Caco-2 (cell line): ENCODE measurements around the gene VDR. TPM values are rescaled to one million over a fixed set of nuclear protein-coding genes. Genes with fewer than 3 reads are reported as not detected.

Source experiments
- BruUV-seq: library from RNA; stranded (reverse); fragments of 400-500 nt; replicated peaks from 2 replicates; lab custom pipeline; 2021; lab: Mats Ljungman, UMichigan
- CTCF ChIA-PET: fragments of 300-600 bp; sonication (Branson Sonifier 250); formaldehyde crosslinking; loops from one replicate; lab custom pipeline; 2022; ENCODE audit warnings: antibody characterized with exemption; lab: Charles Lee
- POLR2A ChIA-PET: fragments of 300-600 bp; sonication (Branson Sonifier 250); formaldehyde crosslinking; loops from one replicate; lab custom pipeline; 2022; ENCODE audit warnings: antibody characterized with exemption; lab: Charles Lee
- DNase-seq, 2 experiments: peaks; one replicate each; pipeline versions ENCODE4 v3.0.0 to v3.0.0-alpha.2; 2020 to 2022
- H3K27me3 ChIP-seq: replicated peaks from 2 replicates; pipeline ENCODE4 v1.6.0; 2011; ENCODE audit warnings: low read length; ENCODE audit not compliant: control insufficient read depth, insufficient read depth
- H3K36me3 ChIP-seq: 2 replicates; pipeline ENCODE4 v1.5.1; 2011; ENCODE audit warnings: low read length; ENCODE audit not compliant: control insufficient read depth, insufficient read depth
- H3K4me1 ChIP-seq: fragments of 250-450 bp; sonication (Bioruptor Pico); 2 replicates; pipeline ENCODE4 v1.5.1; 2020; ENCODE audit warnings: mild to moderate bottlenecking
- H3K4me3 ChIP-seq: 2 replicates; pipeline ENCODE4 v1.5.1; 2011; ENCODE audit warnings: low read depth, mild to moderate bottlenecking, control low read depth, low read length
- H3K9me3 ChIP-seq: fragments of 250-450 bp; sonication (Bioruptor Pico); 2 replicates; pipeline ENCODE4 v1.5.1; 2020; ENCODE audit warnings: mild to moderate bottlenecking, moderate library complexity
- H3K27ac Mint-ChIP-seq: one replicate; pipeline ENCODE4 v1.8.0; 2022; ENCODE audit warnings: mixed read lengths; ENCODE audit not compliant: unreplicated experiment
- H3K27me3 Mint-ChIP-seq: one replicate; pipeline ENCODE4 v1.8.0; 2022; ENCODE audit warnings: mixed read lengths; ENCODE audit not compliant: insufficient read depth, unreplicated experiment
- H3K36me3 Mint-ChIP-seq: one replicate; pipeline ENCODE4 v1.8.0; 2022; ENCODE audit warnings: mild to moderate bottlenecking, mixed read lengths; ENCODE audit not compliant: insufficient read depth, unreplicated experiment
- H3K4me1 Mint-ChIP-seq: one replicate; pipeline ENCODE4 v1.8.0; 2022; ENCODE audit warnings: low read depth, mixed read lengths; ENCODE audit not compliant: unreplicated experiment
- H3K4me3 Mint-ChIP-seq: one replicate; pipeline ENCODE4 v1.8.0; 2022; ENCODE audit warnings: mild to moderate bottlenecking, moderate library complexity, mixed read lengths; ENCODE audit not compliant: unreplicated experiment
- H3K9me3 Mint-ChIP-seq: one replicate; pipeline ENCODE4 v1.8.0; 2022; ENCODE audit warnings: mixed read lengths; ENCODE audit not compliant: unreplicated experiment
- CTCF ChIP-seq, 2 experiments: fragments of 200-600 bp in 1 of 2; IDR thresholded peaks; 1 replicate in 1 of 2; 2 replicates in 1 of 2; pipeline versions ENCODE4 v1.5.1 to v1.8.0; 2011 to 2022; ENCODE audit warnings: antibody characterized with exemption in 1 of 2, control low read depth in 1 of 2, inconsistent platforms in 1 of 2, low read depth in 1 of 2, low read length in 1 of 2, mild to moderate bottlenecking in 1 of 2, moderate library complexity in 1 of 2; ENCODE audit not compliant: insufficient read depth in 1 of 2, severe bottlenecking in 1 of 2, unreplicated experiment in 1 of 2
- intact Hi-C: fragments of 100-400 bp; cut with micrococcal nuclease; formaldehyde crosslinking; loops from one replicate; pipeline ENCODE4 v1.10.0; 2022; ENCODE audit not compliant: unreplicated experiment
- total RNA-seq: library from RNA; stranded (reverse); gene quantifications from 2 replicates; pipeline ENCODE4 v1.2.3, GENCODE V29; 2022

The VDR gene
- total RNA-seq, 1 experiment from 2014 or later: 15.4 TPM

GRCh38 chr12:47894652-47895051 is 10.1 kb downstream of the VDR start:
- 0 out of 2 replicates have a peak, but pooled peaks cover 1% of the 10 kb centered on the region for H3K36me3 ChIP-seq
- no peaks in the 10 kb centered on the region for H3K27me3 Mint-ChIP-seq
- intact Hi-C loops: no loop called here

GRCh38 chr12:47894068-47894467 is 10.7 kb downstream of the VDR start:
- POLR2A ChIA-PET: interaction anchor here (1.9 kb wide), 1 partner anchor 11 kb away, joined by 6 read pairs; the partner anchor contains the start of gene VDR
- Mint-ChIP-seq H3K4me3 (no peak overlapping the region), H3K4me1 (no peaks in the 10 kb centered on the region), H3K9me3 (no peaks in the 10 kb centered on the region), H3K27me3 (no peaks in the 10 kb centered on the region), H3K36me3 (no peaks in the 10 kb centered on the region), H3K27ac (no peak overlapping the region)
- TF ChIP-seq CTCF (IDR thresholded peaks at IDR 0.05; ENCODE audit: insufficient read depth in 1 of 2, low read depth in 1 of 2, low read length in 1 of 2, severe bottlenecking in 1 of 2, unreplicated experiment in 1 of 2): no peak
- Histone ChIP-seq H3K36me3 (0 out of 2 replicates have a peak, but pooled peaks cover 1% of the 10 kb centered on the region), H3K4me1 (no peaks in the 10 kb centered on the region), H3K9me3 (no peaks in the 10 kb centered on the region), H3K4me3 (no peak overlapping the region), H3K27me3 (no peaks in the 10 kb centered on the region)
- CTCF ChIA-PET: interaction anchor here (0.5 to 1.5 kb wide), 4 partner anchors 11 to 56 kb away, joined by 3 to 7 read pairs (median 3); partner anchors contain the start of gene VDR
- no TSS peak for BruUV-seq
- DNase-seq: no peak
- intact Hi-C loops: no loop called here

More at GRCh38 chr12:47894652-47895051, 10.1 kb downstream of the VDR start:
- H3K4me1 ChIP-seq: no peaks in the 10 kb centered on the region
- no peak overlapping the region for H3K4me3 Mint-ChIP-seq
- DNase-seq: no peak
- no peaks in the 10 kb centered on the region for H3K27me3 ChIP-seq
- H3K4me3 ChIP-seq: no peak overlapping the region
- TF ChIP-seq CTCF (IDR thresholded peaks at IDR 0.05; ENCODE audit: insufficient read depth in 1 of 2, low read depth in 1 of 2, low read length in 1 of 2, severe bottlenecking in 1 of 2, unreplicated experiment in 1 of 2): no peak
- H3K9me3 ChIP-seq: no peaks in the 10 kb centered on the region
- H3K27ac Mint-ChIP-seq: no peak overlapping the region
- H3K9me3 Mint-ChIP-seq: no peaks in the 10 kb centered on the region
- no peaks in the 10 kb centered on the region for H3K4me1 Mint-ChIP-seq
- ChIA-PET POLR2A (interaction anchor here (1.9 kb wide), 1 partner anchor 11 kb away, joined by 6 read pairs; the partner anchor contains the start of gene VDR), CTCF (interaction anchor here (0.5 to 0.7 kb wide), 2 partner anchors 11 to 29 kb away, joined by 3 read pairs; partner anchors contain the start of gene VDR)
- no peaks in the 10 kb centered on the region for H3K36me3 Mint-ChIP-seq
- BruUV-seq: no TSS peak

DNA sequence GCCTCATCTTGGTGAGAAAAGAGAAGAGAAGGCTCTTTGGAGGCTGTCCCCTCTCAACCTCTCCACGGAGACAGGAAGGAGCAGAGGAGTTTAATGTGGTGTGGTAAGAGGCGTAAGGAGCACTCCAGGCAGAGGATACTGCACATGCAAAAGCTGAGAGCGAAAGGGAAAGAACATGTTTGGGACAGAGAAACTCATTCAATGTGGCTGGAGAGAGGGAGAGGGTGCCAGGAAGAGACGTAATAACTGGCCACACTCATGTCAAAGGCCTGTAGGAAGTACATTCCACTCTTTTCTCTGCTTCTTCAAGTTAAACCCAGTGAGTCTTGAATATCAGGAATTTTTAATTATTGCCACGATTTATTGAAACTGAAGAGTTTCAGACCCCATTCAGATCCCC is 12.0 kb downstream of the VDR start:
- no peaks in the 10 kb centered on the region for H3K36me3 Mint-ChIP-seq
- 0 out of 2 replicates have a peak, but pooled peaks cover 1% of the 10 kb centered on the region for H3K36me3 ChIP-seq
- no peaks in the 10 kb centered on the region for H3K27me3 ChIP-seq
- TF ChIP-seq CTCF (IDR thresholded peaks at IDR 0.05; ENCODE audit: insufficient read depth in 1 of 2, low read depth in 1 of 2, low read length in 1 of 2, severe bottlenecking in 1 of 2, unreplicated experiment in 1 of 2): no peak
- H3K27me3 Mint-ChIP-seq: no peaks in the 10 kb centered on the region
- ChIA-PET POLR2A (interaction anchor here (1.9 kb wide), 1 partner anchor 12 kb away, joined by 6 read pairs; the partner anchor contains the start of gene VDR), CTCF (interaction anchor here (1.5 to 1.6 kb wide), 2 partner anchors 7 to 12 kb away, joined by 3 to 7 read pairs; partner anchors contain the start of gene VDR)
- H3K4me1 Mint-ChIP-seq: peaks cover 2% of the 10 kb centered on the region
- no peak overlapping the region for H3K4me3 Mint-ChIP-seq
- intact Hi-C loops: no loop called here
- BruUV-seq: no TSS peak
- H3K4me1 ChIP-seq: no peaks in the 10 kb centered on the region
- H3K9me3 ChIP-seq: no peaks in the 10 kb centered on the region
- no peak for DNase-seq
- H3K4me3 ChIP-seq: no peak overlapping the region
- H3K27ac Mint-ChIP-seq: no peak overlapping the region
- no peaks in the 10 kb centered on the region for H3K9me3 Mint-ChIP-seq
